ENCODE results near the gene MRPL52.

DNA sequence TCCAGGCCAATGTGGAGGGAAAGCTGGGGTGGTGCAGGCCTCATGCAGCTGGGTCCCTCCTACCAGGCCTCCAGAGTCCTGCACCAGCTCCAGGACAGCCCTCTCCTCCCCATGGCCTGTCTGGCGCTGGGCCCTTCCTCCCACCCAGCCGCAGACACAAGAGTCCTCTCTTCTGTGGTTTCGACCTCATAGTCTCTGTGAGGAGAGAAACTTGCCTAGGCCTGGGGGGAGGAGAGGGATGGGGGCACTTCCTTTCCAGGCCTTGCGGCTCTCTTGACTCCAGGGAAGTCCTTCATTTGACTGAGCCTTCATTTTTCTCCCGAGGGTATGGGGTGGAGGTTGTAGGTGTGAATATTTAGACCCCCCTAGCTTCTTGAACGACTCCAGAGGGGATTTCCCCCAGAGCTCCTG lies 8.9 kb downstream of the MRPL52 start:
- TF ChIP-seq, protein P1, sequence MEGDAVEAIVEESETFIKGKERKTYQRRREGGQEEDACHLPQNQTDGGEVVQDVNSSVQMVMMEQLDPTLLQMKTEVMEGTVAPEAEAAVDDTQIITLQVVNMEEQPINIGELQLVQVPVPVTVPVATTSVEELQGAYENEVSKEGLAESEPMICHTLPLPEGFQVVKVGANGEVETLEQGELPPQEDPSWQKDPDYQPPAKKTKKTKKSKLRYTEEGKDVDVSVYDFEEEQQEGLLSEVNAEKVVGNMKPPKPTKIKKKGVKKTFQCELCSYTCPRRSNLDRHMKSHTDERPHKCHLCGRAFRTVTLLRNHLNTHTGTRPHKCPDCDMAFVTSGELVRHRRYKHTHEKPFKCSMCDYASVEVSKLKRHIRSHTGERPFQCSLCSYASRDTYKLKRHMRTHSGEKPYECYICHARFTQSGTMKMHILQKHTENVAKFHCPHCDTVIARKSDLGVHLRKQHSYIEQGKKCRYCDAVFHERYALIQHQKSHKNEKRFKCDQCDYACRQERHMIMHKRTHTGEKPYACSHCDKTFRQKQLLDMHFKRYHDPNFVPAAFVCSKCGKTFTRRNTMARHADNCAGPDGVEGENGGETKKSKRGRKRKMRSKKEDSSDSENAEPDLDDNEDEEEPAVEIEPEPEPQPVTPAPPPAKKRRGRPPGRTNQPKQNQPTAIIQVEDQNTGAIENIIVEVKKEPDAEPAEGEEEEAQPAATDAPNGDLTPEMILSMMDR (IDR thresholded peaks at IDR 0.05), result no peak
- TF ChIP-seq POLR2A (IDR thresholded peaks at IDR 0.05), result no peak

Measured in body of pancreas (tissue), 4 donors.